Stimulated activated CD4-positive, alpha-beta T cell treated with anti-CD3 and anti-CD28 coated beads, Interleukin-1b, Interleukin-23, amount 100 ng/mL, for 24 hours (primary cell): ENCODE data around the gene FSD1L.
"Not testable (repeated sequence)": the region's sequence is repeated elsewhere in the genome, so short reads cannot be mapped to it uniquely, and the experiment has no call there.

Experiments
- DNase-seq, 4 experiments: peaks; one replicate each; pipeline ENCODE4 v3.0.0-alpha.2; 2020; ENCODE audit warnings: low read depth in 4 of 4, low spot score in 1 of 4

FSD1L gene

GRCh38 chr9:105554042-105554441, 106.2 kb downstream of the FSD1L start:
- DNase-seq = no peak

- peak; percentile 49 to 81 (median 62) for DNase-seq
Observed at GRCh38 chr9:105557804-105558610, 110.2 kb downstream of the FSD1L start, which contains the start of gene FKTN. TSS of gene FKTN (plus strand) at chr9:105558131. CDS start at chr9:105575033, 16,902 bp downstream.

- DNase-seq = no peak
Observed at GRCh38 chr9:105572455-105572854, 124.6 kb downstream of the FSD1L start.

DNA sequence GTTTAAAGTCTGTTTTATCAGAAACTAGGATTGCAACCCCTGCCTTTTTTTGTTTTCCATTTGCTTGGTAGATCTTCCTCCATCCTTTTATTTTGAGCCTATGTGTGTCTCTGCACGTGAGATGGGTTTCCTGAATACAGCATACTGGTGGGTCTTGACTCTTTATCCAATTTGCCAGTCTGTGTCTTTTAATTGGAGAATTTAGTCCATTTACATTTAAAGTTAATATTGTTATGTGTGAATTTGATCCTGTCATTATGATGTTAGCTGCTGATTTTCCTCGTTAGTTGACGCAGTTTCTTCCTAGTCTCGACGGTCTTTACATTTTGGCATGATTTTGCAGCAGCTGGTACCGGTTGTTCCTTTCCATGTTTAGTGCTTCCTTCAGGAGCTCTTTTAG, 132.1 kb downstream of the FSD1L start:
- not testable (repeated sequence) for DNase-seq

GRCh38 chr9:105581550-105581949, 133.7 kb downstream of the FSD1L start:
- DNase-seq = not testable (repeated sequence)

- DNase-seq = no peak
Observed at GRCh38 chr9:105593145-105593544, 145.3 kb downstream of the FSD1L start.
